ENCODE measurements around the gene STIP1.
"Not testable (repeated sequence)": the region's sequence is repeated elsewhere in the genome, so short reads cannot be mapped to it uniquely, and the experiment has no call there.

STIP1 gene

GRCh38 chr11:64241491-64242374, 55.8 kb downstream of the STIP1 start:
- Histone ChIP-seq H3K9ac (peak overlapping the region; percentile 85 to 97 (median 90)), H3K27me3 (no peaks in the 10 kb centered on the region), H3K4me1 (peaks cover 70 to 74% (median 71%) of the 10 kb centered on the region in 10 experiments), H3K9me3 (replicated peaks in 1 of 11) (no peaks in the 10 kb centered on the region), H3K36me3 (peaks cover 28 to 57% (median 42%) of the 10 kb centered on the region in 11 experiments), H3K4me2 (peak overlapping the region; percentile 91 to 100 (median 98)), H3K27ac (peak overlapping the region; percentile 42 to 96 (median 92)), H3K4me3 (peak overlapping the region; percentile 81 to 99 (median 97)), H4K20me1 (peaks cover 7 to 45% (median 36%) of the 10 kb centered on the region in 11 experiments; a peak in 21 of 22 replicates)
- no peak for TF ChIP-seq Cebpa-rat (IDR thresholded peaks at IDR 0.05)

GRCh38 chr11:64243236-64243854, 57.4 kb downstream of the STIP1 start:
- Histone ChIP-seq H3K9ac (peak overlapping the region; percentile 28 to 97 (median 91); a peak in 20 of 22 replicates), H3K4me2 (peak overlapping the region; percentile 91 to 100 (median 98)), H3K27ac (peak overlapping the region in 7 of 11 experiments; percentile 1 to 95 (median 47); a peak in 6 of 22 replicates)

GRCh38 chr11:64244107-64244506, 58.1 kb downstream of the STIP1 start:
- Histone ChIP-seq H3K9me3 (replicated peaks in 1 of 11) (no peaks in the 10 kb centered on the region), H3K27ac (peak overlapping the region in 7 of 11 experiments; percentile 1 to 95 (median 30); a peak in 7 of 22 replicates), H3K4me1 (peaks cover 55 to 73% (median 71%) of the 10 kb centered on the region in 10 experiments), H3K27me3 (no peaks in the 10 kb centered on the region), H3K9ac (peak overlapping the region; percentile 28 to 97 (median 91); a peak in 19 of 22 replicates), H4K20me1 (peaks cover 7 to 45% (median 36%) of the 10 kb centered on the region in 11 experiments; a peak in 21 of 22 replicates), H3K4me3 (peak overlapping the region in 9 of 10 experiments; percentile 24 to 99 (median 97); a peak in 15 of 20 replicates), H3K4me2 (peak overlapping the region; percentile 91 to 100 (median 98)), H3K36me3 (peaks cover 13 to 33% (median 22%) of the 10 kb centered on the region in 11 experiments)
- no peak for TF ChIP-seq Cebpa-rat (IDR thresholded peaks at IDR 0.05)

More at GRCh38 chr11:64243236-64243854, 57.4 kb downstream of the STIP1 start:
- no peaks in the 10 kb centered on the region for H3K9me3 ChIP-seq (replicated peaks in 1 of 11)
- H4K20me1 ChIP-seq: peaks cover 7 to 45% (median 36%) of the 10 kb centered on the region in 11 experiments; a peak in 21 of 22 replicates
- peaks cover 15 to 41% (median 26%) of the 10 kb centered on the region in 11 experiments for H3K36me3 ChIP-seq
- no peaks in the 10 kb centered on the region for H3K27me3 ChIP-seq
- peaks cover 62 to 73% (median 71%) of the 10 kb centered on the region in 10 experiments for H3K4me1 ChIP-seq
- TF ChIP-seq Cebpa-rat (IDR thresholded peaks at IDR 0.05): no peak
- peak overlapping the region; percentile 24 to 99 (median 97); a peak in 14 of 20 replicates for H3K4me3 ChIP-seq

GRCh38 chr11:64244966-64245365, 59.0 kb downstream of the STIP1 start:
- Histone ChIP-seq H3K36me3 (peaks cover 13 to 29% (median 22%) of the 10 kb centered on the region in 11 experiments), H3K27ac (peak overlapping the region; percentile 33 to 96 (median 93); a peak in 21 of 22 replicates), H3K27me3 (no peaks in the 10 kb centered on the region), H3K9me3 (replicated peaks in 1 of 11) (no peaks in the 10 kb centered on the region), H3K4me1 (peaks cover 55 to 73% (median 71%) of the 10 kb centered on the region in 10 experiments), H3K9ac (peak overlapping the region; percentile 81 to 97 (median 92)), H3K4me3 (peak overlapping the region; percentile 81 to 99 (median 96)), H4K20me1 (peaks cover 7 to 45% (median 36%) of the 10 kb centered on the region in 11 experiments; a peak in 21 of 22 replicates), H3K4me2 (peak overlapping the region; percentile 91 to 100 (median 98))
- no peak for TF ChIP-seq Cebpa-rat (IDR thresholded peaks at IDR 0.05)

GRCh38 chr11:64245401-64245796, 59.4 kb downstream of the STIP1 start:
- TF ChIP-seq Cebpa-rat (IDR thresholded peaks at IDR 0.05): no peak
- peak overlapping the region; percentile 91 to 100 (median 98) for H3K4me2 ChIP-seq
- H3K36me3 ChIP-seq: peaks cover 13 to 29% (median 22%) of the 10 kb centered on the region in 11 experiments
- peak overlapping the region; percentile 33 to 96 (median 93); a peak in 21 of 22 replicates for H3K27ac ChIP-seq
- no peaks in the 10 kb centered on the region for H3K27me3 ChIP-seq
- H3K9me3 ChIP-seq (replicated peaks in 1 of 11): no peaks in the 10 kb centered on the region
- peak overlapping the region; percentile 81 to 97 (median 92) for H3K9ac ChIP-seq
- peaks cover 55 to 73% (median 71%) of the 10 kb centered on the region in 10 experiments for H3K4me1 ChIP-seq
- H3K4me3 ChIP-seq: peak overlapping the region; percentile 81 to 99 (median 96)
- H4K20me1 ChIP-seq: peaks cover 7 to 45% (median 36%) of the 10 kb centered on the region in 11 experiments; a peak in 21 of 22 replicates

GRCh38 chr11:64245797-64246620, 60.0 kb downstream of the STIP1 start:
- Histone ChIP-seq H3K27ac (peak overlapping the region; percentile 33 to 96 (median 93); a peak in 21 of 22 replicates), H3K4me2 (peak overlapping the region; percentile 91 to 100 (median 98)), H3K4me3 (peak overlapping the region; percentile 81 to 99 (median 96)), H3K36me3 (peaks cover 13 to 29% (median 22%) of the 10 kb centered on the region in 11 experiments), H3K9ac (peak overlapping the region; percentile 81 to 97 (median 92)), H3K4me1 (peaks cover 58 to 76% (median 74%) of the 10 kb centered on the region in 10 experiments), H4K20me1 (peaks cover 7 to 45% (median 36%) of the 10 kb centered on the region in 11 experiments; a peak in 21 of 22 replicates), H3K27me3 (no peaks in the 10 kb centered on the region), H3K9me3 (replicated peaks in 1 of 11) (no peaks in the 10 kb centered on the region)
- TF ChIP-seq Cebpa-rat (IDR thresholded peaks at IDR 0.05): no peak

GRCh38 chr11:64246621-64246870, 60.6 kb downstream of the STIP1 start:
- H3K4me2 ChIP-seq: peak overlapping the region; percentile 95 to 100 (median 99)
- not testable (repeated sequence) for H3K27me3 ChIP-seq; H3K9me3 ChIP-seq (replicated peaks in 1 of 11)
- peak overlapping the region; percentile 81 to 97 (median 92) for H3K9ac ChIP-seq
- H4K20me1 ChIP-seq: peaks cover 7 to 45% (median 36%) of the 10 kb centered on the region in 11 experiments; a peak in 21 of 22 replicates
- H3K36me3 ChIP-seq: peaks cover 13 to 29% (median 22%) of the 10 kb centered on the region in 11 experiments
- H3K4me1 ChIP-seq: peaks cover 58 to 77% (median 75%) of the 10 kb centered on the region in 10 experiments
- H3K4me3 ChIP-seq: peak overlapping the region; percentile 81 to 99 (median 96)
- peak overlapping the region; percentile 33 to 96 (median 93); a peak in 21 of 22 replicates for H3K27ac ChIP-seq

Data from BLaER1 treated with 17β-estradiol and CSF1 and Interleukin-3, amounts not matched to agents 10 nM and 100 nM (cell line).